Measurements from ENCODE around the gene SMIM22.
"Not testable (repeated sequence)": the region's sequence is repeated elsewhere in the genome, so short reads cannot be mapped to it uniquely, and the experiment has no call there.

Gene SMIM22

DNA sequence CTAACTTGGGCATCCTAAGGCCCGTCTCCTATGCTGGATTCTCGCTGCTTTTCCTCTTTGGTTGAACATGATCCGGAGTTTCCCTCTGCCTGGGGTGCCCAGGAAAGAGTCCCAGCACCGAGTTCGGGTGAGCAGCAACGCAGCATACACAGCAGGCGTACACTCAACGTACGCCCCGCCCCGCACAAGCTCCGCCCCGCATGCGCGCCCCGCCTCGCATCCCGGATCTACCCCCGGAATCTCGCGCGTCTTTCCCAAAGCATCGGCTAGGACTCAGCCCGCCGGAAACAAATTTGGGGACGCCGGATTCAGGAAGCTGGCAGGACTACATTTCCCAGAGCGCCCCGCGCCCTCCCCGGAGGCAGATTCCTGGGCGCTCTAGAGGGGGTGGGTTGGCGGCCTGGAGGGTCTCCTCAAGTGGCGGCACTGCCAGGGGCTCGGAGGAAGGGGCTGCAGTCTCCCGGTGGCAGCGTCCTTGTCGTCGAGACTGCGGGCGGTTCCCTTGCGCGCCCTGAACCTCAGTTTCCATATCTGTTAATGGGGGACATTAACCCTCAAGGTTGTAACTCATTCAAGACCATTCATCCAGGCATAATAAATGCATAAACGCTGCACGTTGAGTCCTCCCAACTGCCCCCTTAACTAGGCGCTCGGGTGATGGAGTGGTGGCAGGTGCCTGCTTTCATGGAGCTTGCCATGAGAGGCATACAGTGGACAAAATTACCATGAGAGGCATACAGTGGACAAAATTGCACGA is 26.4 kb upstream of the SMIM22 start:
- DNase-seq (ENCODE audit: low read depth in 1 of 2, low spot score in 1 of 2) = peak; percentile 63 to 82

DNA sequence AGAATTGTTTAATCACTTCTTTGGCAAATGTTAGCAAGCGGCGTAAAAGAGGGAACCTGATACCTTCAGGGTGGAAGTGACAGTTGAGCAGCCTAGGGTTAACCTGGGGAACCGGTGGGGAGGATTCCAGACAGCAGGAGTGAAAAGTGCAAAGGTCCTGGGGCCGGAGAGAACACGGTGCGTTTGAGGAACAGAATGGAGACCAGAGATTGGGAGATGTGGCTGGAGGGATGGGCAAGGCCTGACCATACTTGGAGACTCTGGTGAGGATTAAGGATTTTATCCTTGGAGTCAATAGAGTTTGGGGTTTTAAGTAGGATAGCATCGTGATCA is 25.9 kb upstream of the SMIM22 start:
- no peak for DNase-seq (ENCODE audit: low read depth in 1 of 2, low spot score in 1 of 2)

DNA sequence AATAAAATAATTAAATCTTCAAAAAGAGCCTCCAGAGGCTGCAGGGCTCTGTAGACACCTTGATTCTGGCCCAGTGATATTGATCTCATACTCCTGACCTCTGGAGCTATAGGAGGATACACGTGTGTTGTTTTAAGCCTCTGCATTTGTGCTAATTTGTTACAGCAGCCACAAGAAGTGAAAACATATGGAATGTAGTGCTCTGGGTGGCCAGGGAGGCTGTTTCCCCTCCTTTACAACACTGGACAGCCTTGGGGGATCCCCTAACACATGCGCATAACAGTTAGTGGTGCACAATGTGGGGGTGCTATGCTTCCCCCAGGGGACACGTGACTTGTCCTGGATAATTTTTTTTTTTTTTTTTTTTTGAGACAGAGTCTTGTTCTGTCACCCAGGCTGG is 23.5 kb upstream of the SMIM22 start:
- no peak for DNase-seq (ENCODE audit: low read depth in 1 of 2, low spot score in 1 of 2)

DNA sequence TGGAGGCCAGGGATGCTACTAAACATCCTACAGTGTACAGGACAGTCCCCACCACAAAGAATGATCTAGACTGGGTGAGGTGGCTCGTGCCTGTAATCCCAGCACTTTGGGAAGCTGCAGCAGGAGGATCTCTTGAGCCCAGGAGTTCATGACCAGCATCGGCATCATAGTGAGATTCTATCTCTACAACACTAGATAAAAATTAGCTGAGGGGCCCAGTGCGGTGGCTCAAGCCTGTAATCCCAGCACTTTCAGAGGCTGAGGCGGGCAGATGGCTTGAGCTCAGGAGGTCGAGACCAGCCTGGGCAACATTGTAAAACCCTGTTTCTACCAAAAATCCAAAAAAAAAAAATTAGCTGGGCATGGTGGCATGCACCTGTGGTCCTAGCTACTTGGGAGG is 22.8 kb upstream of the SMIM22 start:
- no peak for DNase-seq (ENCODE audit: low read depth in 1 of 2, low spot score in 1 of 2)

DNA sequence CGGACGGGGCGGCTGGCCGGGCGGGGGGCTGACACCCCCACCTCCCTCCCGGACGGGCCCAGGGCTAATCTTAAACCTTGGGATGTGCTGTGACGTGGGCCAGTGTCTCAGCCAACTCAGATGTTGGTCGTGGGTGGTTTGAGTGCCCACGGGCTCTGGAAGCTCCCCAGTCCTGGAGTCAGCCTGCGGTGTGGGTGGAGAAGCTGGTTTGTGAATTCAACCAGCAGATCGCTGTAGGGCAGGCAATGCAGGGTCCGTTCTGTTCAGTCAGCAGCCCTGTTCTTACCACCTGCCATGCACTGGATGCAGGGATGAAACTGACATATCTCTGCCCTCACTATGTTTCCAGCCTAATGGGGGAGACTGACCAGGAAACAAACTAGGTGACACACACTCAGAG is 20.2 kb upstream of the SMIM22 start:
- no peak for DNase-seq (ENCODE audit: low read depth in 1 of 2, low spot score in 1 of 2)

DNA sequence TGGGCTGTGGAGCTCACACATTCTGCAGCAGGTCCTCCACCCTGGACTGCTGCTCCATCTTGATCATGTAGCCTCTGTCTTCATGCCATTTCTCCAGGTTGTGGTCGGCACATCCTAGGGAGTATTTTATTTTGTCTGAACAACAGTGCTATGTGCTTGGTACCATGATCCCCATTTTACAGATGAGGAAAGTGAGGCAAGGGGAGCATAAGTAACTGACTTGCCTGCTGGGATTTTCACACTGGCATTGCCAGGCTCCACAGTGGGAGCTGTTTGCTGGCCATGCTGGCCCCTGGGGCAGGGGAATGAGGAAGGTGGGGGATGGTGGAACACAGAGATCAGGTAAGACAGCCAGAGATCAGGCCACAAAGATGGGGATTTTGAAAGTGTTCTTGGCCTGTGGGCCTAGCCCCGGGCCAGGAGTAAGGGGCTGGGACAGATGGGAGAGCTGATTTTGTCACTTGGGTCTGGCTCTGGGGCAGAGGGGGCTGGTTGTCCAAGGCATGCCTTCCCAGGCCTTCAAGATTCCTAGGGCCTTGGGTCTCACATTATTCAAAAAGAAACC is 18.9 kb upstream of the SMIM22 start:
- no peak for DNase-seq (ENCODE audit: low read depth in 1 of 2, low spot score in 1 of 2)

DNA sequence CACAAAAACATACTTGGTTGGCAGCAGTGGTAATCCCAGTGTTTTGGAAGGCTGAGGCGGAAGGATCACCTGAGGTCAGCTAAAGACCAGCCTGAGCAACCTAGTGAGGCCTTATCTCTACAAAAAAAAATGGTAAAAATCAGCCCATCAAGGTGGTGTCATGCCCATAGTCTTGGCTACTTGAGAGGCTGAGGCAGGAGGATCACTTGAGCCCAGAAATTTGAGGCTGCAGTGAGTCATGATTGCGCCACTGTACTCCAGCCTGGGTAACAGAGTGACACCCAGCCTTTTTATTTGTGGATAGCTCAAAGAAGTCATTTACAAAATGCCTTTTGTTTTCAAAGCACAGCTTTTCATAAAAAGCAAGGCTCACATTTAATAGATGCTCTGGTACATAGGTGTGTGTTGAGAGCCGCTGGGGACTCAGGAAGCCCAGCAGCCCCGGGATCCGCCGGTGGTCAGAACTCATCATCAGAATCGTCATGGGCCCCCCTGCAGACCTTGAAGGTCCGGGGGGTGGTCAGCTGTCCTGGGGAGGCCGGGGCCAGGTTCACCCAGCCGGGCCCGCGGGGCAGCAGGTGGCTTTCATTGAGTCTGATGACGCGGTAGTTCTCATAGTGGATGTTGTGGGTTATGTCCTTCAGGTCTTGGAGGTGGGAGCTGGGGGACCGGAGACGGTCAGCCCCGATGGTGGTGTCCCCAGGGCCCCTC is 17.7 kb upstream of the SMIM22 start:
- DNase-seq (ENCODE audit: low read depth in 1 of 2, low spot score in 1 of 2) = no peak

DNA sequence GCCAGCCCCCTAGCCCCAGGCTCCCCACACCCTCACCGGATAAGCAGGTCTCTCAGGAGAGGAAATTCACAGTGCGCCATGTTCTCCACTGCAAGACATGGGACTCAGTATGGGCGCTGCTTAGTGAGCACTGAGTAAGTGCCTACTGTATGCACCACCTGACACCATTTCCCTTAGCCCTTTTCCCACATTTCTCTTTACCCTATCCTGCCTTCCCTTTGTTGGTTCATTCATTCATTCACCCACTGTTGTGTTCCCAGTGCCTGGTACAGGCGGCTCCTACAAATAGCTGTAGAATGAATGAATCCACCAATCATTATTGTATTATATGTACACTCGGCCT is 17.1 kb upstream of the SMIM22 start:
- no peak for DNase-seq (ENCODE audit: low read depth in 1 of 2, low spot score in 1 of 2)

DNA sequence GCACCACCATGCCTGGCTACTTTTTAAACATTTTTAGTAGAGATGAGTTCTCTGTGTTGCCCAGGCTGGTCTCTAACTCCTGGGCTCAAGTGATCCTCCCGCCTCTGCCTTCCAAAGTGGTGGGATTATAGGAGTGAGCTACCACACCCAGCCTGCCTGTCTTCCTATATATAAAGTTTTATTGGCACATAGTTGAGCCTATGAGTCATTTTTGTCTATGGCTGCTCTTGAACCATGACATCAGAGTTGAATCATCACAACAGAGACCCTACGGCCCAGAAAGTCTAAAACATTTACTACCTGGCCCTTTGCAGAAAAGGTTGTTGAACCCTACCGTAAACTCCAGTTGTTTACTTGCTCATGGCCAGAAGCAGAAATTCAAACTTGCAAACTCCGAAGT is 14.9 kb upstream of the SMIM22 start:
- DNase-seq (ENCODE audit: low read depth in 1 of 2, low spot score in 1 of 2) = no peak

DNA sequence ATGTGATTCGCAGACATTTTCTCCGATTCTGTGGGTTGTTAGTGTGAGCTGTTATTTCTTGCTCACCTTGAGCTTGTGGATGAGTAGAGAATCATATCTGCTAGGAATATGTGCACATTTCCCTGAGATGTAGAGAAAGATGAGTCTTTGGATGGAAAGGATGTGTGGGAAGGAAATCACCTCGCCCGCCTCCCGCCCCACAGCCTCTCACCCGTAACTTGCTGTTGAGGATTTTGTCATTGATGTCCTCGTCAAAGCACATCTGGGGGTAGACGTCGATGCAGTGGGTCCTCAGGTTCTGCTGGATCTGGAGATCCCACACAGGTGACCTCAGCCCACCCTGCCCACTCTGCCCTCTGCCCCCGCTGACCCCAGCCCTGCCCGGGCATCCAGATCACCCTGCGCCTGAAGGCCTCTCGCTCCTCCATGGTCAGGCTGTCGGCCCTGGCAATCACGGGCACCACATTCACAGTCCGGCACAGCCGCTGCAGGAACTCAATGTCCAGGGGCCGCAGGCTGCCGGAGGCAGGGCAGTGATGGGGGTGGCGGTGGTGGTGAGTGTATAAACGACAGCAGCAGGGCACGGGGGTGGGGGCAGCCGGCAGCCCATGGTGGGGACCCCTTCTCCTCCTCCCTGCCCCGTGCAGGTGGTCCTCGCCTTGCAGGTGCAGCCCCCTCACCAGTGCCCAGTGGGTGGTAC is 11.8 kb upstream of the SMIM22 start:
- DNase-seq (ENCODE audit: low read depth in 1 of 2, low spot score in 1 of 2) = no peak

DNA sequence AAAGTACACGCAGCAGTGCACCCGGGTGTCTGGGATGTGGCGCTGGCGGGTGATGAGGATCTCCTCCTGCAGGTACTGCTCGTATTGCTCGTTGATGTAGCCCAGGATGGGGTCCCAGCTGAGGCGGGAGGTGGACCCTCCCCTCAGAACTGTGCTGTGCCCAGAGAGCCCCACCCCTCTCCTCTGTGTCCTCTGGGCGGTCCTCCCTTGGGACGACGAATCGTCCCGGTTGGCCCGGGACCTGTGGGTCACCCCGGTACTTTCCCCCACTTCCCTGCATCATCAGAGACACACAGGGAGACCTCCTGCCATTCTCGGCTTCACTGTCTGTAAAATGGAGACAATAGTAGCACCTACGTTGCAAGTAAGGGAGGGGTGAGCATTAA is 11.2 kb upstream of the SMIM22 start:
- DNase-seq (ENCODE audit: low read depth in 1 of 2, low spot score in 1 of 2) = no peak

DNA sequence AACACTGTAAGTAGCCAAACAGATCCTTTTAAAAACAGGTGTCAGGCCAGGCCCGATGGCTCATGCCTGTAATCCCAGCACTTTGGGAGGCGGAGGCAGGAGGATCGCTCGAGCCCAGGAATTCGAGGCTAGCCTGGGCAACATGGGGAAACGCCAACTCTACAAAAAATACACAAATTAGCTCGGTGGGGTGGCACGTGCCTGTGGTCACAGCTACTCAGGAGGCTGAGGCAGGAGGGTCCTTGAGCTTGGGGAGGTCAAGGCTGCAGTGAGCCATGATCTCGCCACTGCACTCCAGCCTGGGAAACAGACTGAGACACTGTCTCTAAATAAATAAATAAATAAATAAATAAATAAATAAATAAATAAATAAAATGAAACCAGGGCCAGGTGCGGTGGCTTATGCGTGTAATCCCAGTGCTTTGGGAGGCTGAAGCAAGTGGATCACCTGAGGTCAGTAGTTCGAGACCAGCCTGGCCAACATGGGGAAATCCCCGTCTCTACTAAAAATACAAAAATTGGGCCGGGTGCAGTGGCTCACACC is 10.7 kb upstream of the SMIM22 start:
- not testable (repeated sequence) for DNase-seq (ENCODE audit: low read depth in 1 of 2, low spot score in 1 of 2)

DNA sequence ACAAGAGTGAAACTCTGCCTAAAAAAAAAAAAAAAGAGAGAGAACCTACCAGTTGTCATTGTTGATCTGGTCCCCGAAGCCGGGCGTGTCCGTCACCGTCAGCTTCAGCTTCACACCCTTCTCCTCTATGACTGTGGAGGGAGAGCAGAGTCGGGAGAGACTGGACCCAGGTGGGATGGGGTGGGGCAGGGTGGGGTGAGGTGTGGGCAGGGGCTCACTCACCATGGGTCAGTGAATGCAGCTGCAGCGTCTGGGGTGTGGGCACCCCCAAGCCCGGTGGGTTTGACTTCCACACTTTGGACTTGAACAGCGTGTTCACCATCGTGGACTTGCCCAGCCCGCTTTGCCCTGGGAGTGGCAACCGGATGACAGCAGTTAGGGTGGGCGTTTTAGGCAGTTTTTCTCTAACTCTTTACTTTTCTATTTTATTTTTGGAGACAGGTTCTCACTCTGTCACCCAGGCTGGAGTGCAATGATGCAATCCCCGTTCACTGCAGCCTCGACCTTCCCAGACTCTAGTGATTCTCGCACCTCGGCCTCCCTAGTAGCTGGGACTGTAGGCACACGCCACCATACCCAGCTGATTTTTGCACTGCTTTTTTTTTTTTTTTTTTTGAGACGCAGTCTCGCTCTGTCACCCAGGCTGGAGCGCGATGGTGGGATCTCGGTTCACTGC is 9.3 kb upstream of the SMIM22 start:
- DNase-seq (ENCODE audit: low read depth in 1 of 2, low spot score in 1 of 2) = no peak

DNA sequence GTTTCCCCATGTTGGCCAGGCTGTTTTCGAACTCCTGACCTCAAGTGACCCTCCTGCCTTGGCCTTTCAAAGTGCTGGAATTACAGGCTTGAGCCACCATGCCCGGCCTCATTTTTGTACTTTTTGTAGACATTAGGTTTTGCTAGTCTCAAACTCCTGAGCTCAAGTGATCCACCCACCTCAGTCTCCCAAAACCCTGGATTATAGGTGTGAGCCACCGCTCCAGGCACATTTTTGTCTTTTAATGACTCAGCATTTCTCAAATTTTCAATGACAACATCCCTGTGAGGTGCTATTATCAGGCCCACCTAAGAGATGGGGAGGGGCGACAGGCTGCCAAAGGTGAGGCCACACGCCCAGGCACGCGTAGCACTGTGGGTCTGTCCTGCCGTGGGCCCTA is 8.1 kb upstream of the SMIM22 start:
- DNase-seq (ENCODE audit: low read depth in 1 of 2, low spot score in 1 of 2) = no peak

DNA sequence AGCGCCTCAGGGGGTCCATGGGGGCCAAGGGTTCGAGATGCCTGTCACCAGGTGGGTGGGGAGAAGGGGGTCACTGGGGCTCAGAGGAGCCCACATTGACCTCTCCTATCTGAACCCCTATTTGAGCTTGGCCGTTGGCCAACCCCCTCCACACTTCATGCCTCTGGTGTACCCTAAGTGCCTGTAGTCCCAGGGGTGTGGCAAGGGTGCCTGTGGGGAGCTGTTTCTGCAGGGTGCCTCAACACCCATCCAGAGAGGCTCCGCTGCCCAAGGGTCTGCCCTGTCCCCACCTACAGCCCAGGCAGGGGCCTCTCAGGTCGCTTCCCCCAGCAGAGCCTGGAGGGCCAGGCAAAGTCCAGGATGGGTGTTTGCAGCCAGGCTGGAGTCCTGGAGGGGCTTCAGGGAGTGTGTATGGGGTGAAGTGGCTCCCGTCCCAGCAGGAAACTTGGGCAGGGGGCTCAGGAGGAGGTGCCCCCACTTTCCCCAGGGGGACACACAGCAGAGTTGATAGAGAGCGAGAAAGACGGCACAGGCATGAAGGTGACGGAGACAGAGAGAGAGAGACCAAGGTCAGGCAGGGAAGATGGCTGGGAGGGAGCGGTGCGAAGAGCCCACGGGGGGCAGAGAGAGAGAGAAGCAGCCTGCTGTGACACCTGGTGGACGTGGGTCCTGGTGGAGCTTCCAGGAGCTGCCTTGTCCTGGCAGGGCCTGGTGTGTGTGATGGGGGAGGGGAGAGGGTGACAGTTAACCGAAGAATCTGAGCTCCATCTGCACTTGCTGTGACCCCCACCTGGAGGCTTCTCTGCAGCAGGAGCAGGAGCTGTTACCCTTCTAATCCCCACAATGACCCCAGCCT is 7.3 kb upstream of the SMIM22 start, which contains the start of gene SEPTIN12:
Gene SEPTIN12, minus strand, starts transcription at position 719 of the 856 bp plus-strand sequence. Its CDS starts 700 bp downstream, at position 19.
- no peak for DNase-seq (ENCODE audit: low read depth in 1 of 2, low spot score in 1 of 2)

DNA sequence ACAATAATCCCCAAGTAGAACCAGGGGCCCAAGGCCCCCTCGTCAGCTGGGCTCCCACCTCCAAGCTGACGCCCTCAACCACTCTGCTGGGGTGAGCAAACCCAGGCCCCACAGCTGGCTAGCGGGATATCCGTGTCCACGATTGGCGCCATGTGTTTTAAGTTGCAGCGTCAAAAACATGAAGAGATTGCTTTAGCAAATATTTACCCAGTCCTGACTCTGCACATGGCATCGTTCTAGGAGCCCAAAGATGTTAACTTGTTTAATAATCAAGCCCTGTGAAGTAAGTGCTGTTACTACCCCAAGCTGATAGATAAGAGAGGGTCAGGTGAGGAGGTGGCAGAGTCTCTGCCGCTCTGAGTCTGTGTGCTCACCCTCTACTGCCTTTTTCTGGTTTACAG is 6.7 kb upstream of the SMIM22 start:
- no peak for DNase-seq (ENCODE audit: low read depth in 1 of 2, low spot score in 1 of 2)

DNA sequence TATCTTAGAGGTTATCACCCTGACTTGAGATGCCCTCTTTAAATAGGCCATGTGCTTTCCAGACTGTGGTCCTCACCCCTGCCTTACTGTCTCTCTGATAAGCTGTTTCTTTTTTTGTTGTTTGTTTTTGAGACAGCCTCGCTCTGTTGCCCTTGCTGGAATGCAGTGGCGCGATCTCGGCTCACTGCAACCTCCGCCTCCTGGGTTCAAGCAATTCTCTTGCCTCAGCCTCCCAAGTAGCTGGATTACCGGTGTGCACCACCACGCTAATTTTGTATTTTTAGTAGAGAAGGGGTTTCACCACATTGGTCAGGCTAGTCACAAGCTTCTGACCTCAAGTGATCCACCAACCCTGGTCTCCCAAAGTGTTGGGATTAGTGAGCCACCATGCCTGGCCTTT is 6.3 kb upstream of the SMIM22 start:
- no peak for DNase-seq (ENCODE audit: low read depth in 1 of 2, low spot score in 1 of 2)

DNA sequence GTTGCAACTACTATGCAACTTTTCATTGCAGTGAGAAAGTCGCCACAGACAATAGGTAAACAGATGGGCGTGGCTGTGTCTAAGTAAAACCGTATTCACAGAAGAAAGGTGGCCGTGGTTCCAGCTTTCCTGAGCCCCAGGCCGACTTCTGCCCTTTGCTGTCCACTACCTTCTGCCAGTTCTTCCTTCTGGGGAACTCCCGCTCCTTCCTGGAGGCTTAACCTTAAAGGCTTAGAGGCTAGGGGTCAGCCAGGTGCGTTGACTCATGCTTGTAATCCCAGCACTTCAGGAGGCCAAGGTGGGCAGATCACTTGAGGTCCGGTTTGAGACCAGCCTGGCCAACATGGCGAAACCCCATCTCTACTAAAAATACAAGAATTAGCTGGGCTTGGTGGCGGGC is 4.9 kb upstream of the SMIM22 start:
- no peak for DNase-seq (ENCODE audit: low read depth in 1 of 2, low spot score in 1 of 2)

DNA sequence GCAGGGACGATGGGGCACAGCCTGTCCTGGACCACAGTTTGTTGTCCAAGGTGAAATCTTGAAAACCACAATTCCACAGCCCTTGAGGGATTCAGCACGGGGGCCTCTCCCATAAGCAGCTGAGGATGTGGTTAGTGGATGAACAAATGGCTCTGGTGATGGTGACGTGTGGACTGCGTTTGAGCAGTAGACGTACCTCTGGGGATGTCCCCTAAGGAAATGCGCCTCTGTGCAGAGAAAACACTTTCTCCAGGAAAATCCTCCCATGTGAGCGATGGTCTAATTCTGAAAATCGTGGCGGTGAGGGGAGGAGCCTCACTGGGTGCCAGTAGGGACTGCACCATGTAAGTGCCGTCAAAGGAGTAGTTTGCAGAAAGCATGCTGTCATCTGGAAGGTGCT is 4.3 kb upstream of the SMIM22 start:
- DNase-seq (ENCODE audit: low read depth in 1 of 2, low spot score in 1 of 2) = no peak

DNA sequence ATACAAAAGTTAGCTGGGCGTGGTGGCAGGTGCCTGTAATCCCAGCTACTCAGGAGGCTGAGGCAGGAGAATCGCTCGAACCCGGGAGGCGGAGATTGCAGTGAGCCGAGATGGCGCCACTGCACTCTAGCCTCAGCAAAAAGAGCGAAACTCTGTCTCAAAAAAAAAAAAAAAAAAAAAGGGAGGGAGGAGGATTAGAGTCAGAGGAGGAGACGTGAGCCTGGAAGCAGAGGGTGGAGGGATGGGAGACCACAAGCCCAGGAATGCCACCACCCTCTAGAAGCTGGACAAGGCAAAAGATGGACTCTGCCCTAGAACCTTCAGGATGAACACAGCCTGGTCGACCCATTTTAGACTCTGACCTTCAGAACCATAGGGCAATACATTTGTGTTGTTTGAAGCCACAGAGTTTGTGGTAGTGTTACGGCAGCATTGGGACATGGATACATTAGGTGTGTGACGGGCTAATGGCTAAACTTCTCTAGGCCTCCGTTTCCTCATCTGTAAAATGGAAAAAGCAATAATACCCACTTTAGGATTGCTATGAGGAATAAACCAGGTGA is 2.1 kb upstream of the SMIM22 start:
- DNase-seq (ENCODE audit: low read depth in 1 of 2, low spot score in 1 of 2) = no peak
